SK-N-SH (cell line): ENCODE data around the gene CHDH. TPM values are rescaled to one million over a fixed set of nuclear protein-coding genes. Genes with fewer than 3 reads are reported as not detected.

ENCODE experiments used
- CTCF ChIA-PET: fragments of 300-600, 350-600 bp; formaldehyde crosslinking; extraction: SDS; loops from one replicate; lab custom pipeline; 2021; lab: Yijun Ruan, JAX
- POLR2A ChIA-PET: fragments of 350-600 bp; sonication (Branson Sonifier 250); formaldehyde crosslinking; extraction: SDS; loops from one replicate; lab custom pipeline; 2020; ENCODE audit warnings: antibody characterized with exemption, inconsistent platforms; lab: Yijun Ruan, JAX
- DNase-seq: peaks from one replicate; pipeline ENCODE4 v3.0.0; 2012
- H2AFZ ChIP-seq: fragments of 200-600 bp; sonication (generic); 2 replicates; pipeline ENCODE4 v1.8.1; 2016; ENCODE audit warnings: antibody characterized with exemption, mild to moderate bottlenecking, low read depth
- H3F3A ChIP-seq: fragments of 200-600 bp; sonication (generic); replicated peaks from 2 replicates; pipeline ENCODE3; 2016; ENCODE audit warnings: antibody characterized with exemption, mild to moderate bottlenecking; ENCODE audit not compliant: insufficient read depth
- H3K27ac ChIP-seq, 2 experiments: fragments of 200-500 bp in 1 of 2; fragments of 200-600 bp in 1 of 2; sonication (Bioruptor generic) in 1 of 2; sonication (generic), shearing (Covaris generic) in 1 of 2; 2 replicates each; pipeline versions ENCODE4 v1.5.1 to v1.6.1; 2014 to 2016; ENCODE audit warnings: low read depth in 2 of 2, inconsistent platforms in 1 of 2, low read length in 1 of 2, mild to moderate bottlenecking in 1 of 2, mixed read lengths in 1 of 2
- H3K27me3 ChIP-seq: fragments of 200-600 bp; sonication (generic), shearing (Covaris generic); 2 replicates; pipeline ENCODE4 v1.6.1; 2016; ENCODE audit warnings: mixed run types; ENCODE audit not compliant: insufficient read depth
- H3K36me3 ChIP-seq, 2 experiments: fragments of 200-500 bp in 1 of 2; fragments of 200-600 bp in 1 of 2; sonication (Bioruptor generic) in 1 of 2; sonication (generic) in 1 of 2; replicated peaks in 1 of 2; 2 replicates each; pipeline versions ENCODE3 to v1.5.1; 2014 to 2016; ENCODE audit warnings: low read length in 1 of 2, mild to moderate bottlenecking in 1 of 2; ENCODE audit not compliant: insufficient read depth in 2 of 2, control insufficient read depth in 1 of 2
- H3K4me1 ChIP-seq, 2 experiments: fragments of 200-500 bp in 1 of 2; fragments of 200-600 bp in 1 of 2; sonication (Bioruptor generic) in 1 of 2; sonication (generic), shearing (Covaris generic) in 1 of 2; 2 replicates each; pipeline versions ENCODE4 v1.5.1 to v1.6.1; 2014 to 2016; ENCODE audit warnings: low read depth in 1 of 2, low read length in 1 of 2, mixed run types in 1 of 2; ENCODE audit not compliant: insufficient read depth in 2 of 2, control insufficient read depth in 1 of 2
- H3K4me2 ChIP-seq: fragments of 200-600 bp; sonication (generic), shearing (Covaris generic); 2 replicates; pipeline ENCODE4 v1.6.1; 2017; ENCODE audit warnings: mixed run types
- H3K4me3 ChIP-seq, 2 experiments: fragments of 200-500 bp in 1 of 2; fragments of 200-600 bp in 1 of 2; sonication (Bioruptor generic) in 1 of 2; sonication (generic), shearing (Covaris generic) in 1 of 2; 2 replicates each; pipeline versions ENCODE4 v1.5.1 to v1.8.1; 2014 to 2016; ENCODE audit warnings: low read depth in 2 of 2, inconsistent platforms in 1 of 2, low read length in 1 of 2, mild to moderate bottlenecking in 1 of 2, mixed read lengths in 1 of 2, moderate library complexity in 1 of 2
- H3K79me2 ChIP-seq: fragments of 200-600 bp; sonication (generic); 2 replicates; pipeline ENCODE4 v1.8.1; 2017; ENCODE audit warnings: mild to moderate bottlenecking; ENCODE audit not compliant: insufficient read depth
- H3K9ac ChIP-seq: fragments of 200-600 bp; sonication (generic); 2 replicates; pipeline ENCODE4 v1.6.1; 2017; ENCODE audit warnings: mixed run types
- H3K9me2 ChIP-seq: fragments of 200-600 bp; sonication (generic); 2 replicates; pipeline ENCODE4 v1.6.1; 2017; ENCODE audit warnings: mixed run types
- H3K9me3 ChIP-seq: fragments of 200-600 bp; sonication (generic); 2 replicates; pipeline ENCODE4 v1.6.1; 2017; ENCODE audit warnings: mixed run types, mild to moderate bottlenecking, moderate library complexity
- H4K20me1 ChIP-seq: fragments of 200-600 bp; sonication (generic); 2 replicates; pipeline ENCODE4 v1.6.1; 2017; ENCODE audit warnings: mild to moderate bottlenecking, mixed run types; ENCODE audit not compliant: insufficient read depth
- CHD2 ChIP-seq: fragments of 150-350 bp; IDR thresholded peaks from 2 replicates; pipeline ENCODE4 v1.6.1; 2018; ENCODE audit warnings: low read length; ENCODE audit not compliant: partially characterized antibody
- CTCF ChIP-seq: fragments of 200-600 bp; sonication (generic); IDR thresholded peaks from 2 replicates; pipeline ENCODE4 v1.6.1; 2017; ENCODE audit warnings: antibody characterized with exemption, mild to moderate bottlenecking, moderate library complexity
- ELF1 ChIP-seq: IDR thresholded peaks from 2 replicates; pipeline ENCODE4 v1.4.0; 2012
- EZH2phosphoT487 ChIP-seq: fragments of 200-600 bp; sonication (generic); IDR thresholded peaks from 2 replicates; pipeline ENCODE4 v1.6.1; 2017; ENCODE audit warnings: low read depth, mixed run types, mild to moderate bottlenecking, antibody characterized with exemption, moderate library complexity, borderline replicate concordance
- GABPA ChIP-seq: IDR thresholded peaks from 2 replicates; pipeline ENCODE4 v1.4.0; 2012; ENCODE audit warnings: low read depth, mild to moderate bottlenecking
- JUND ChIP-seq: IDR thresholded peaks from 2 replicates; pipeline ENCODE4 v1.4.0; 2012
- MAX ChIP-seq: IDR thresholded peaks from 2 replicates; pipeline ENCODE4 v1.4.0; 2012; ENCODE audit warnings: low read depth
- NFIC ChIP-seq: IDR thresholded peaks from 2 replicates; pipeline ENCODE4 v1.4.0; 2012; ENCODE audit warnings: borderline replicate concordance
- PBX3 ChIP-seq: IDR thresholded peaks from 2 replicates; pipeline ENCODE4; 2012
- RAD21 ChIP-seq: IDR thresholded peaks from 2 replicates; pipeline ENCODE4 v1.6.1; 2012; ENCODE audit warnings: mild to moderate bottlenecking, low read length
- RFX5 ChIP-seq: IDR thresholded peaks from 2 replicates; pipeline ENCODE4 v1.6.1; 2012; ENCODE audit warnings: mild to moderate bottlenecking, improper control_type of control experiment, low read length
- RXRA ChIP-seq: IDR thresholded peaks from 2 replicates; pipeline ENCODE4 v1.4.0; 2012; ENCODE audit warnings: low read depth, mild to moderate bottlenecking, borderline replicate concordance
- SIN3A ChIP-seq: IDR thresholded peaks from 2 replicates; pipeline ENCODE4 v1.6.1; 2012; ENCODE audit warnings: low read depth, mild to moderate bottlenecking, low read length, moderate library complexity, borderline replicate concordance
- SMC3 ChIP-seq: IDR thresholded peaks from 2 replicates; pipeline ENCODE4 v1.6.1; 2012; ENCODE audit warnings: low read depth, low read length, improper control_type of control experiment
- TAF1 ChIP-seq: IDR thresholded peaks from 2 replicates; pipeline ENCODE4 v1.6.1; 2012; ENCODE audit warnings: low read depth, mild to moderate bottlenecking, low read length, moderate library complexity, borderline replicate concordance
- USF1 ChIP-seq: IDR thresholded peaks from 2 replicates; pipeline ENCODE4 v1.4.0; 2012; ENCODE audit warnings: low read depth, borderline replicate concordance
- USF2 ChIP-seq: fragments of 150-350 bp; IDR thresholded peaks from 2 replicates; pipeline ENCODE4 v1.6.1; 2017; ENCODE audit warnings: antibody characterized with exemption, low read length, low read depth, borderline replicate concordance
- ZBTB33 ChIP-seq: IDR thresholded peaks from 2 replicates; pipeline ENCODE4 v1.4.0; 2012; ENCODE audit warnings: low read depth, borderline replicate concordance
- WGBS: methylation state at CpG from one replicate; pipeline ENCODE4 v1.1.6; 2017; ENCODE audit warnings: low lambda C conversion rate; 5-methylcytosine and 5-hydroxymethylcytosine counted together
- polyA plus RNA-seq, 3 experiments: library from polyadenylated mRNA; depleted of rRNA; stranded (reverse); fragments of >200 nt; gene quantifications; 2 replicates each; pipeline ENCODE4 v1.2.3, GENCODE V29; 2012

CHDH gene
- polyA plus RNA-seq, 1 of the 3 experiments (the other 2 are of a cell fraction): 0.33 TPM

GRCh38 chr3:53823026-53823955 is 22.9 kb downstream of the CHDH start:
- Histone ChIP-seq H3K79me2 (no peaks in the 10 kb centered on the region), H3K9me2 (no peaks in the 10 kb centered on the region), H3K4me1 (no peaks in the 10 kb centered on the region; a peak in 1 of 4 replicates), H3K27me3 (no peaks in the 10 kb centered on the region), H3K27ac (no peak overlapping the region), H3K9ac (no peak overlapping the region), H3K9me3 (no peaks in the 10 kb centered on the region), H3K4me3 (no peak overlapping the region), H2AFZ (no peak overlapping the region), H3K36me3 (no peaks in the 10 kb centered on the region)
- 91% methylated on average over 23 of the region's 67 CpGs for WGBS
- DNase-seq: no peak
- CTCF ChIA-PET: no interaction called here
- POLR2A ChIA-PET: no interaction called here
- TF ChIP-seq ZBTB33 (no peak), RAD21 (no peak), NFIC (no peak), ELF1 (no peak), GABPA (no peak), CHD2 (no peak), SIN3A (no peak), USF2 (no peak), EZH2phosphoT487 (no peak), CTCF (no peak), PBX3 (no peak), SMC3 (no peak), USF1 (no peak), JUND (no peak), TAF1 (no peak), RXRA (no peak), RFX5 (no peak), MAX (no peak)
- TF ChIP-seq, all 33 proteins: peak for 0
- Histone ChIP-seq H3F3A (no peaks in the 10 kb centered on the region), H4K20me1 (no peaks in the 10 kb centered on the region), H3K4me2 (no peak overlapping the region)
